Stimulated activated memory B cell treated with anti-CD40 and anti-IgM and Interleukin-4, amounts not matched to agents 10 μg/mL and 1 μg/mL and 100 μg/mL, for 72 hours (primary cell): ENCODE data around the gene EEF1AKMT2.
A peak's percentile ranks its signal among the peaks of the same experiment; 100 is the strongest.

ENCODE experiments used
- ATAC-seq: fragments of 150-1000 bp; cut with Tn5 transposase; 2 replicates; pipeline ENCODE4 v1.10.0; 2021
- H3K27ac Mint-ChIP-seq: one replicate; pipeline ENCODE4 v1.8.0; 2022; ENCODE audit warnings: mild to moderate bottlenecking, mixed read lengths
- H3K27me3 Mint-ChIP-seq: one replicate; pipeline ENCODE4 v1.8.0; 2022; ENCODE audit warnings: mixed read lengths
- H3K36me3 Mint-ChIP-seq: one replicate; pipeline ENCODE4 v1.8.0; 2022; ENCODE audit warnings: mixed read lengths
- H3K4me1 Mint-ChIP-seq: one replicate; pipeline ENCODE4 v1.8.0; 2022; ENCODE audit warnings: mixed read lengths
- H3K4me3 Mint-ChIP-seq: one replicate; pipeline ENCODE4 v1.8.0; 2022; ENCODE audit warnings: mild to moderate bottlenecking, moderate library complexity, mixed read lengths
- H3K9me3 Mint-ChIP-seq: one replicate; pipeline ENCODE4 v1.8.0; 2022; ENCODE audit warnings: mixed read lengths

Gene EEF1AKMT2

DNA sequence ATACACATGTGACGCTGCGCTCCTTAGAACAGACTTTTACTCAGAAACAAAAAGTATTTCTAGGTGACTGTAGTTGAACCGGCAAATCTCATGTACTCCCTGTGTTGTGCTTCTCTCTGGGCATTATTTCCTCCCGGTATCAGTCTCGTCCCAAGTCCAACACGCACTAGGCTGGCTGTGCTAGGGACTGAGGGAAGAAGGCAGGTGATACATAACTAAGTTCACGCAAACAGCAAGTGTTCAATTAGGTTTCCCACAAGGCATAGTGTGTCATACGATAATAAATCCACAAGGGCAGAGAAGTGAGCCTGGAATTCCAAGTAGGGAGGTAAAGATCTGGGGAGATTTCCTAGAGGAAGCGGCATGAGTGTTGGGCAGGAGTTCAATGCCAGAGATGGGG lies 67.9 kb downstream of the EEF1AKMT2 start:
- peak overlapping the region; percentile 86 for H3K27ac Mint-ChIP-seq
- ATAC-seq = no peak
- H3K9me3 Mint-ChIP-seq = no peaks in the 10 kb centered on the region
- H3K4me1 Mint-ChIP-seq = peaks cover 83% of the 10 kb centered on the region
- no peaks in the 10 kb centered on the region for H3K36me3 Mint-ChIP-seq
- H3K27me3 Mint-ChIP-seq = no peaks in the 10 kb centered on the region
- peak overlapping the region; percentile 65 for H3K4me3 Mint-ChIP-seq

DNA sequence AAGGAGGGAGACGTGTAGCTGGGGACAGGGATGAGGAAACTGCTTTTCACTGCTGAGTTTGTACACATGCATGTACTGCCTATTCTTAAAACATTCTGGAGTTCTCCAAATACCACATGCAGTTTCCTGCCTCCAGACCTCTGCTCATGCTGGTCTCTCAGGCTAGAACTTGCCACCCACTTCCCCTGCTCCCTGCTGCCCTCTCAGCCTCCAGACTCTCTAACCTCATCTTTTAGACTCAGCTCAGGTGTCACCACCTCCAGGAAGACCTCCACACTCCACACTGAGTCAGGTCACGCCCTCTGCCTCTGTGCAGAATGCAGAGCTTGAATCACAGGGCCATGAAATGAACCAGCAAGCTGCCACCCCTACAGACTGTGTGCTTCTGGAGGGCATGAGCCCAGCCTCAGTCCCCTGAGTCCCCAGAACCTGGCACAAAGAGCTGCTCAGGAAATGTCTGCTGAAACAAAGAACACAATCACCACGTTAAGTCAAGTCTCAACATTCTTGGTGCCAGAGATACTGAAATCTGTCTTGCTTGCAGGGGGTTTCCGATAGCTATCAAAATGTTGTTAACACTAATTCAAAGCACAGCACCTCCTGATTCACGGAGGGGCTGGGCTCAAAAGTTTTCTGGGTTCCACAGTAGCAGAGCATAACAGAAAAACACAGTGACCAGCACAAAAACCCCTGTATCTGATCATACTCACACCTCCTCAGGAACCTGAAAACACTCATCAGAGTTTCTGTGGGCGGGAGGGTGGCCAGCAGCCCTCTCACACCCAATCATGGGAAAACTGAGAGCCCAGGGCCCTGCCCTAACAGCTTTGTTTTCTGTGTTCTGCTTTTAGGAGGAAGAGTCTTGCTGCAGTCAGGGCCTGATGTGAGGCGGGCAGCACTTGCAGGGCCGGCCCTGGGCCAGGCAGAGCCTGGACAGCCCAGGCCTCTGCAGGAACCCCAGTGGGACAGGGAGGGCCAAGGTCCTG lies 68.6 kb downstream of the EEF1AKMT2 start:
- Mint-ChIP-seq H3K36me3 (no peaks in the 10 kb centered on the region), H3K27me3 (no peaks in the 10 kb centered on the region), H3K4me1 (peaks cover 83% of the 10 kb centered on the region), H3K4me3 (peak overlapping the region; percentile 65), H3K27ac (peak overlapping the region; percentile 86), H3K9me3 (no peaks in the 10 kb centered on the region)
- ATAC-seq = peak; percentile 81

DNA sequence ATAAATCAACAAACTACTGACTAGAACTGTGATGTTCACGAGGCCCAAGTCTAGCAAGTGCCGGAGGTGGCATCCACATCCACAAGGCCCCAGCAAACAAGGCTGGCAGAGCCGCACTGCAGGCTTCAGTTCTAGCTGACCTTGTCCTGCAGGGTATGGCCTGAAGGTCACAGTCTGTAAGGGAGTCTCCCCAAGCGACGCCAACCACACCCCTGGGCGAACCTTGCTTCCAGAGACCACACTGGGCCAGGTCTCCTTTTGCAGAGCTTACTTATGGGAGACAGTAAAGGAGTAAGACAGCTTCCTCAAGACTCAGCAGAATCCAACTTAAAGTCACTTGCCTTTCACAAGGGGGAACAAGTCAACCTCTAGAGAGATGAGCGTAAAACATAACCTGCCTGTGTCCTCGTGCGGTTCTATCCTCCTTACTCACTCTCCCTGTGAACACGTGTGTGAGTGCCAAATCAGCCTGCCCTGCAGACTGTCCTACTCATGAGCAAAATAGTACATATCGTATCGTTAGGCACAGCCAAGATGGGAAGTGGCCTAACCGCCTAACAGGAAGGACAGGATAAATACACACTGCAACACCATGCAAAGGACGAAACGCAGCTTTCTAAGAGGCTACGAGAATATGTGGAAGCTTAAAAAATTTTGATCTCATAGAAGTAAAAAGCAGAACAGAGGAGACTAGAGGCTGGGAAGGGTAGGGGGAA lies 70.2 kb downstream of the EEF1AKMT2 start:
- ATAC-seq = no peak
- Mint-ChIP-seq H3K36me3 (peaks cover 7% of the 10 kb centered on the region), H3K27ac (peak overlapping the region; percentile 86), H3K9me3 (no peaks in the 10 kb centered on the region), H3K27me3 (no peaks in the 10 kb centered on the region), H3K4me1 (peaks cover 87% of the 10 kb centered on the region), H3K4me3 (peak overlapping the region; percentile 28)

DNA sequence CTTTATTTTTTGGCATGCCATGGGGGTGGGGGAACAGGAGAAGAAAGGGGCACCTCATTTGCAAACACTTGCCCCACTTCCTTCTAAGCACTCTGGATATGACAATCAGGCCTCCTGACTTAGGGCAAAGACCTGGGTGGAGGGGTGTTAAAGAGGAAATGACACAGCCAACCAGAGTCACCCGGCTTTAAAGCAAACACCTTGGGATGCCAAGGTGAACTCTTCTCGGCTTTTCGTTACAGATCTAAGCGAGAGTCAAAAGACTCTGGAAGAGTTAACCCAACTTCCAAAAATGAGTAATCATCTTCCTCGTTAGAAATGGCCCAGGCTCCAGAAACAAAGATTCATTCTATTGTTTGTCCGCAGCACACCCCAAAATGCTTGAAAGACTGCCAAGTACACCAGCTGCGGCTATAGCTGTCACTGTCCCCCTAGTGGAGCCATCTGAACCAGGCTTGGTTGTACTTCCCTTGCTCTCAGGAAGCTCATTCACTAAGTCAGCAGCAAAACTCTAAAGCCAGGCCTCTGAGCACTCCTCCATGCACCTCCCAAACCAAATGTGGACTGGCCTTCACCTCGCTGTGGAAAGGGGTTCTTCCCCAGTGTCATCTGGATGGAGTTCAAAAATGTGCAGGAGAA lies 72.4 kb downstream of the EEF1AKMT2 start:
- Mint-ChIP-seq H3K36me3 (peaks cover 12% of the 10 kb centered on the region), H3K4me3 (peak overlapping the region; percentile 50), H3K27ac (peak overlapping the region; percentile 96), H3K9me3 (no peaks in the 10 kb centered on the region), H3K27me3 (no peaks in the 10 kb centered on the region), H3K4me1 (peaks cover 85% of the 10 kb centered on the region)
- ATAC-seq = peak; percentile 81

DNA sequence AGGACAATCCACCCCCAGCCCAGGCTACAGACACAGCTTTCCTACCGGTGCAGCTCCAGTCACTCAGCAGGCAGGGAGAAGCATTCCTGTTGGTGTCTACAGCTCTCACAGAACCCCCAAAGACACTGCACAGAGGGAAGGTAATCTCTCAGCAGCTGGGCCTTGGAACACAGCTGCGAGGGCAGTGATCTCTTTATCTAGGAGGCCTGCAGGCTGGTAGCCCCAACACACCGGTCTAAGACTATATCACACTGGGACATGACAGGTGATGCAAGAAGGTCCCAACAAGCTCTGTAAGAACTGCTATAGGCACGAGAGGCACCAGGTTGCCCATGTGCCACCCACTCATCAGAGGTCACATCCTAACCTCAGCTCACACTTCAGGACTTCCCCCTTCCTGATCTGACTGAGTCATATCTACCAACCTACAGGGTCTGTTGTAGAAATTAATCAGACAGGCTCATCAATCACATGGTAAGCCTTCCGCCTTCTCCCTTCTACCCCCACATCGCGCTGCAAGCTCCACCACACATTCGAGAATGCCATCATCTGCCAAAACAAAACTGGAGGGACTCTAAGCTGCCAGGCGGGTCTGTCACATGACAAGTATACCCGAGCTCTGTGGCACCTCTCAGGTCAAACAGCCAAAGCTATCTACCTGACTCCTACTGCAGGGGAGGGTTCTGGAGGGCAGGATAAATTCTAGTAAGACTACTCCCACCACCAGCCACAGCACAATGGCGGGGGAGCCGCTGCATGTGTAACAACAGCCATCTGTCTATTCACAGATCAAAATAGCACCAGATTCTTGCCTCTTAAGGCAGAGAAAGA lies 73.6 kb downstream of the EEF1AKMT2 start:
- peak overlapping the region; percentile 50 for H3K4me3 Mint-ChIP-seq

DNA sequence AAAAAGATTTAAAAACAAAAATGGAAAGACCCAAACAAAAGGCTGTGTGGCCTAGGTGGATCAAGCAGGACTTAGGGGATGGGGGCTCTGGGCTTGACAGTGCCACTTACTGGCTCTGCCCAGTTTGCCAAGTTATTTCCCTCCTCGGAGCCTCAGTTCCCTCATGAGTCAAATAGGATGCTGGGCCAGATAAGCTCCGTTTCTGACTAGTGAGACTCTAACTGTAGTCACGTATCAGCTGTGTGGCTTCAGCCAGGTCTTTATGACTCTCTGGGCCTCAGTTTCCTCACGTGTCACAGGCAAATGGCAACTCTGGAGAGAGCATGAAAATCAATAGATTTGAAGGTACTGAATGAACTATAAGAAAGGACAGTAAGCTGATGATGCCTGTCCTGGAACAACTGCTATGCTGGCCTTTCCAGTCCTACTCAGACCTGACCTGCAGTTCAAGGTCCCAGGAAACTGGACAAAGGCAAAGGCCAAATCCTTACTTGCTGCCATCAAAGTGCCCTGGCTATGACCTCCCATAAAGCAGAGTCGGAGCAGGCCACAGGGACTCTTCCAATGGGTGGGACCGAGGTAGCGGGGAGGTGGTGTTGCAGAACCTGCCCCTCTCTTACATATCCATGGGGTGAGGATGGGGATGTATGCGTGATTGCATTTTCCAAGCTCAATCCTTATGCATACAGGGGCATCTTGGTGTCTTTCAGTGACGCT lies 74.5 kb downstream of the EEF1AKMT2 start:
- no peak for ATAC-seq
- Mint-ChIP-seq H3K36me3 (peaks cover 21% of the 10 kb centered on the region), H3K4me3 (peak overlapping the region; percentile 50), H3K27me3 (no peaks in the 10 kb centered on the region), H3K9me3 (no peaks in the 10 kb centered on the region), H3K27ac (peak overlapping the region; percentile 96), H3K4me1 (peaks cover 82% of the 10 kb centered on the region)

More for the DNA sequence above, 73.6 kb downstream of the EEF1AKMT2 start:
- no peaks in the 10 kb centered on the region for H3K9me3 Mint-ChIP-seq
- H3K4me1 Mint-ChIP-seq = peaks cover 82% of the 10 kb centered on the region
- peak; percentile 91 for ATAC-seq
- peaks cover 14% of the 10 kb centered on the region for H3K36me3 Mint-ChIP-seq
- H3K27me3 Mint-ChIP-seq = no peaks in the 10 kb centered on the region
- peak overlapping the region; percentile 96 for H3K27ac Mint-ChIP-seq

DNA sequence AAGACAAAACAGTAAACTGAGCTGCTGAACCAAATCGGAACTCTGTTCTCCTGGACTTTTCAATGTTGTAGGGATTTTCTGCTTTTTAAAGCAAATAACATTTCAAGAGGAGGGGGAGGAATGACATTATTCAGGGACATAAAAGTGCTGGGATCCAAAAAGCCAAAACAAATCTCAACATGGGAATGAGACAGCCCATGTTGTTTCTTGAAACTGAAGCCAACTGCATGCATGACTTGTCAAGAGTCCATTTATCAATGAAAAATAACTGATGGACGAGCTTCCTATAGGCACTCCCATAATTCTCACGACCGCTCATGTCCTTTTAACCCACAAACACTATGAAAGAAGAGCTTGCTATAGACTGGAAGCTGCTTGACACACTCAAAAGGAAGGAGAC lies 75.3 kb downstream of the EEF1AKMT2 start:
- peaks cover 21% of the 10 kb centered on the region for H3K36me3 Mint-ChIP-seq
- peak overlapping the region; percentile 96 for H3K27ac Mint-ChIP-seq
- no peaks in the 10 kb centered on the region for H3K27me3 Mint-ChIP-seq
- no peak overlapping the region for H3K4me3 Mint-ChIP-seq
- H3K9me3 Mint-ChIP-seq = no peaks in the 10 kb centered on the region
- H3K4me1 Mint-ChIP-seq = peaks cover 73% of the 10 kb centered on the region
- ATAC-seq = no peak

DNA sequence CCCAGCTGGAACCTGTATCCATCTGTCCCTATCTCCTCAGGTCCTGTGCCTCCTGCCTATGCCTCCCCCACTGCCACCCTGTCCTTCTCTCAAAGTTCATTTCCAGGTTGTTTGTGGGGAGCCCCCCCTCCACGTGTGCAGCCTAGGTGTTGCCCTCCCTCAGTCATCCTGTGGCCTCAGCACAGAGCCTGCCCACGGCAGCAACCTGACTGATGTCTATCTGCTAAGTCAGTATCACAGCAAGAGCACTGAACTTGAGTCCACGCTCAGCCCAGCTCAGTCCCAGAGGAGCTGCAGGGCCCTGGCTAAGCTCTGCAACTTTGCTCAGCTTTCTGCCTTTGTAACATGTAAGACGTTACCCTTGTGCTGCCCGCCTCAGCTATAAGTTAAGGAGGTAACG lies 76.2 kb downstream of the EEF1AKMT2 start:
- Mint-ChIP-seq H3K36me3 (peaks cover 28% of the 10 kb centered on the region), H3K4me1 (peaks cover 78% of the 10 kb centered on the region), H3K9me3 (no peaks in the 10 kb centered on the region), H3K27me3 (no peaks in the 10 kb centered on the region), H3K4me3 (no peak overlapping the region), H3K27ac (peak overlapping the region; percentile 96)
- ATAC-seq = no peak

DNA sequence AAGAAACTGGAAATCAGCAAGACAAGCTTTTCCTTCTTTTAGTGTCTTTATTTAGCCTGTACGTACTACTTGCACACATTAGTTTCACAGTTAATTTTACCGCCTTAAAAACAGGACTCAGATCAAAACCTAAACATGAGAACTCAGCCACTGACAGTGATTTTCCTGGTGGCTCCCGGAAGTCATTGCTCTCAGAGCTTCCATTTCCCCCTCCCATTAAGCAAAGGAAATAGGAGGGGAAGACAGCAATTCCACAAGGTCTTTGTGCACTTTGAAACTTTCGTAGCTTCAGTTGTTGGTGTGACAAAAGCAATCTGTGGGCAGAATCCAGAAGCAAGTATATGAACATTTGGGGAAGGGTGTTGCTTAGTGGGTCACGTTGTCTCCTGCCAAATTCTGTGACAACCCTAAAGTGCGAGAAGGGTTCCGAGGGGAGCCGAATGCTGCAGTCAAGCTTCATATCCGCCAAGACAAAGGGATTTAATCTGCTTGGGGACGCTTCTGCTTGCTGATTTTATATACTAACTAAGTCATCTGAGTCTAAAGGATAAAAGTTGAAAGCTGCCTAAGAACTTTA lies 77.9 kb downstream of the EEF1AKMT2 start:
- H3K27ac Mint-ChIP-seq = peak overlapping the region; percentile 58
- H3K27me3 Mint-ChIP-seq = no peaks in the 10 kb centered on the region
- peaks cover 83% of the 10 kb centered on the region for H3K4me1 Mint-ChIP-seq
- no peaks in the 10 kb centered on the region for H3K9me3 Mint-ChIP-seq
- no peak for ATAC-seq
- H3K36me3 Mint-ChIP-seq = peaks cover 28% of the 10 kb centered on the region
- no peak overlapping the region for H3K4me3 Mint-ChIP-seq

DNA sequence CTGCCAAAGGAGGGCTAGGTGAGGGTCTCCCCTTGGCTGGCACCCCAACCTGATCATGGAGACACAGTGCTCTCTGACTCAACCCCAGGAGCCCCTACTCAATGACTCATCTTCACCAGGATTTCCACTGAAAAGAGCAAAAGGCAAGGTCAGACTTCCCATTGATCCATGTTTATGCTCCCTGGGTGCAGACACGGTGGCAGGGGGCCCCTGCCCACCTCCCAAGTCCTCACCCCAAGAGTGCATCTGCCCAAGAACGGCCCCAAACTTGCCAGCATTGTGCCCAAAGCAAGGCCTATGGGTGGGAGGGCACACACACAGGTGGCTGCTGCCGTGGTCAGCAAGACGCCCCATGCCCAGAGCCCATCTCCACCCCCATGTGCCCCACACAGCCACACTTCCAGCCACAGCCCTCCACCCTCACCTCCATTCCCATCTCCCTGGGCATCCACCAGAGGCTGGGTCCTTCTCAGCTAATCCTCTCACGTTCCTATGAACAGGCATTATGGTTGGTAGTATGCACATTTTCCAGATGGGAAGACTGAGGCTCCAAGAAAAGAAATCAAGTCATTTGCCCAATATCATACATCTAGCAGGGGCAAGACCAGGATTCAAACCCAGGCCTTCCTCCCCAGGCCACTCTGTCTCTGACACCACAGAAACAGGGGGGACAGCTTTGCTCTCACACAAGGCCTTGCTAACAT lies 78.8 kb downstream of the EEF1AKMT2 start:
- peaks cover 83% of the 10 kb centered on the region for H3K4me1 Mint-ChIP-seq
- no peaks in the 10 kb centered on the region for H3K27me3 Mint-ChIP-seq
- no peak for ATAC-seq
- H3K9me3 Mint-ChIP-seq = no peaks in the 10 kb centered on the region
- H3K27ac Mint-ChIP-seq = peak overlapping the region; percentile 58
- peaks cover 31% of the 10 kb centered on the region for H3K36me3 Mint-ChIP-seq
- no peak overlapping the region for H3K4me3 Mint-ChIP-seq

DNA sequence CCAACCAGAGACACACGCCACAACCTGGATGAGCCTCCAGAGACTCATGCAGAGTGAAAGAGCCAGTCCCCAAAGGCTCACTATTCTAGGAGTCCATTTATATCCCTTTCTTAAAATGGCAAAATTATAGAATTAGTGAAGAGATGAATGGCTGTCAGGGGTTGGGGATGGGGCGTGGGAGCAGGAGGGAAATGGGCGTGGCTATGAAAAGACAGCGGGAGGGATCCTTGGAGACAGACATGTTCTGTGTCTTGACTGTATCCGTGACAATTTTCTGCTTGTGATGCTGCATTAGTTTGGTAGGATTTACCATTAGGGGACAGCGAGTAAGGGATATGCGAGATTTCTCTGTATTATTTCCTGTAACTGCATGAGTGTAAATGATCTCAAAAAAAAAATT lies 80.5 kb downstream of the EEF1AKMT2 start:
- Mint-ChIP-seq H3K36me3 (peaks cover 29% of the 10 kb centered on the region), H3K27ac (peak overlapping the region; percentile 72), H3K9me3 (no peaks in the 10 kb centered on the region), H3K4me3 (no peak overlapping the region), H3K4me1 (peaks cover 78% of the 10 kb centered on the region), H3K27me3 (no peaks in the 10 kb centered on the region)
- no peak for ATAC-seq

DNA sequence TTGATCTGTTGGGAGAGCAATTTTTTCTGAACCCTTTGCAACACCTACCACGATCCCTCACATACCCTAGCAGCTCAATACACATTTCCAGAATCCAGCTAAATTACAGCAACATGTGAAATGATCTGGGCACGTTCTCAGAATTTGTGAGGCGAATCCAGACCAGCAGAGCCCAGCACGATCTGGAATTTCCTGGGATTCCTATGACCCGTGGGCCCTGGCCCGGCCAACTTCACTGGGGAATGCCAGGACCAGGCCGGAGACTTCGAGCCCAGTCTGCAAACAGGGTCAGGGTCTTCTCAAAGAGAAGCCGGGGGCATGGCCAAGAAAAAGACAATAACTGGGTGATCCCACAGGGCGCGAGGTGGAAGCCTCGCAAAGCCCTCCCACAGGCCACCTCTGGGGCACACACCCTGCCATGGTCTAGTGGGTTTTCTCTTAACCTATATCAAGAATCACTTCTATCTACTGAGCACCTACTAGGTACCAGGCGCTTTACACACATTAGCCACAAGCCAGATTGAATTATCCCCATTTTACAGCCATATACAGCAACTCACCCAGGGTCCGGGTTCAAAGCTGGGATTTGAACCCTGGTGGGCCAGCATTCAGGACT lies 81.3 kb downstream of the EEF1AKMT2 start:
- Mint-ChIP-seq H3K27ac (peak overlapping the region; percentile 72), H3K36me3 (peaks cover 29% of the 10 kb centered on the region), H3K4me1 (peaks cover 78% of the 10 kb centered on the region), H3K27me3 (no peaks in the 10 kb centered on the region), H3K9me3 (no peaks in the 10 kb centered on the region), H3K4me3 (no peak overlapping the region)
- no peak for ATAC-seq

DNA sequence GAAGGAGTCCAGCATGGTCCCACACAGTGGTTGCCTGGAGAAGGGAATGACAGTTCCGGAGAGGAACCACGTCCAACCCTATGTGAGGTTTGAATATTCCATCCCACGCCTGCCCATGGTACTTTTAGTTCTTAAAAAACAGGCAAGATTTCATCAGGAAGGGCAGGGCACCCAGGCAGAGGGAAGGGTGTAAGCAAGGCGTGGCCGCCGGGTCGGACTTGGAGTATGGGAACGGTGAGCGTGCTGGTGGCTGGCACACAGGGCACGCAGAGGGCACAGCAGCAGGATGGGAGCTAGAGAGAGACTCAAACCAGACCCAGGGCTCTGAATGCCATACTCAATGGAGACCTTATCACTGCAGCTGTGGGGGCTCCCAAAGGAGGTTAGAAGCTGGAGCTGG lies 81.8 kb downstream of the EEF1AKMT2 start:
- peak overlapping the region; percentile 72 for H3K27ac Mint-ChIP-seq

More for the DNA sequence above, 81.8 kb downstream of the EEF1AKMT2 start:
- peaks cover 78% of the 10 kb centered on the region for H3K4me1 Mint-ChIP-seq
- no peaks in the 10 kb centered on the region for H3K27me3 Mint-ChIP-seq
- H3K36me3 Mint-ChIP-seq = peaks cover 29% of the 10 kb centered on the region
- no peaks in the 10 kb centered on the region for H3K9me3 Mint-ChIP-seq
- H3K4me3 Mint-ChIP-seq = no peak overlapping the region
- ATAC-seq = no peak
